Omental fat pad (tissue), 4 donors: ENCODE measurements around the gene HS1BP3. TPM values are rescaled to one million over a fixed set of nuclear protein-coding genes. Genes with fewer than 3 reads are reported as not detected.

Experiments used
- ATAC-seq: fragments of 150-250 bp; one replicate; pipeline ENCODE4 v1.9.1; 2016; ENCODE audit warnings: mild to moderate bottlenecking, moderate library complexity; ENCODE audit not compliant: low FRiP score
- DNase-seq: peaks from one replicate; pipeline ENCODE4 v3.0.0-alpha.2; 2019; ENCODE audit warnings: low spot score
- CTCF ChIP-seq, 3 donors: fragments of 450-650 bp; IDR thresholded peaks; one replicate each; pipeline ENCODE4 v1.5.1; 2016 to 2017; ENCODE audit warnings: antibody characterized with exemption in 3 of 3, mild to moderate bottlenecking in 3 of 3, moderate library complexity in 2 of 3
- total RNA-seq, 4 donors: library from RNA; depleted of rRNA; stranded (reverse); fragments of >200 nt; gene quantifications; one replicate each; pipeline ENCODE4 v1.1.0, GENCODE V29; 2016

HS1BP3 gene
- total RNA-seq, 4 donors from 2014 or later, result 17.7 to 30.3 (median 22.8) TPM

GRCh38 chr2:20643060-20643459, 7.8 kb downstream of the HS1BP3 start:
- DNase-seq, result no peak
- no peak for TF ChIP-seq CTCF (IDR thresholded peaks at IDR 0.05)
- no peak for ATAC-seq

GRCh38 chr2:20642055-20642971, 8.6 kb downstream of the HS1BP3 start:
- peak in 2 of 3 donors; percentile 79 to 80 for TF ChIP-seq CTCF (IDR thresholded peaks at IDR 0.05)
- ATAC-seq (peak; percentile 83), DNase-seq (no peak)

GRCh38 chr2:20641123-20641985, 9.5 kb downstream of the HS1BP3 start:
- no peak for TF ChIP-seq CTCF (IDR thresholded peaks at IDR 0.05)
- no peak for ATAC-seq
- no peak for DNase-seq

- DNase-seq (no peak), ATAC-seq (no peak)
- no peak for TF ChIP-seq CTCF (IDR thresholded peaks at IDR 0.05)
These were observed 10.3 kb downstream of the HS1BP3 start for GRCh38 chr2:20640411-20641122.

- no peak for TF ChIP-seq CTCF (IDR thresholded peaks at IDR 0.05)
- DNase-seq (no peak), ATAC-seq (no peak)
These were observed 12.1 kb downstream of the HS1BP3 start for GRCh38 chr2:20638646-20639430.

GRCh38 chr2:20638014-20638413, 12.9 kb downstream of the HS1BP3 start:
- ATAC-seq (no peak), DNase-seq (no peak)
- TF ChIP-seq CTCF (IDR thresholded peaks at IDR 0.05), result no peak
